Hepatocyte (in vitro differentiated cells): Measurements from ENCODE around the gene SRRM3. TPM values are rescaled to one million over a fixed set of nuclear protein-coding genes. Genes with fewer than 3 reads are reported as not detected.

Source experiments
- DNase-seq: peaks from one replicate; pipeline ENCODE4 v3.0.0-alpha.2; 2016; ENCODE audit warnings: low spot score
- H2AFZ ChIP-seq: fragments of 200-600 bp; sonication (generic); 2 replicates; pipeline ENCODE4 v1.6.0; 2016; ENCODE audit warnings: antibody characterized with exemption, mild to moderate bottlenecking
- H3K27ac ChIP-seq: fragments of 200-600 bp; sonication (generic); 2 replicates; pipeline ENCODE4 v1.5.1; 2016; ENCODE audit warnings: mild to moderate bottlenecking
- H3K27me3 ChIP-seq: fragments of 200-600 bp; sonication (generic); 2 replicates; pipeline ENCODE4 v1.6.1; 2016
- H3K36me3 ChIP-seq: fragments of 200-600 bp; sonication (generic); replicated peaks from 2 replicates; pipeline ENCODE4 v1.5.1; 2016; ENCODE audit warnings: low read depth; ENCODE audit not compliant: insufficient read depth
- H3K4me1 ChIP-seq: fragments of 200-600 bp; sonication (generic); 2 replicates; pipeline ENCODE4 v1.5.1; 2016; ENCODE audit warnings: mild to moderate bottlenecking, moderate library complexity; ENCODE audit not compliant: insufficient read depth
- H3K4me2 ChIP-seq: fragments of 200-600 bp; sonication (generic); 2 replicates; pipeline ENCODE4 v1.6.0; 2016
- H3K4me3 ChIP-seq: fragments of 200-600 bp; sonication (generic); 2 replicates; pipeline ENCODE4 v1.5.1; 2016; ENCODE audit warnings: mild to moderate bottlenecking
- H3K79me2 ChIP-seq: fragments of 200-600 bp; sonication (generic); 2 replicates; pipeline ENCODE4 v1.6.0; 2017; ENCODE audit warnings: mild to moderate bottlenecking
- H3K9me2 ChIP-seq: fragments of 200-600 bp; sonication (generic); replicated peaks from 2 replicates; pipeline ENCODE4 v1.6.0; 2017; ENCODE audit warnings: mild to moderate bottlenecking; ENCODE audit not compliant: insufficient read depth
- H3K9me3 ChIP-seq: fragments of 200-600 bp; sonication (generic); 2 replicates; pipeline ENCODE4 v1.5.1; 2016; ENCODE audit warnings: low read depth, mild to moderate bottlenecking
- H4K20me1 ChIP-seq: fragments of 200-600 bp; sonication (generic); 2 replicates; pipeline ENCODE4 v1.6.0; 2016; ENCODE audit warnings: mild to moderate bottlenecking; ENCODE audit not compliant: insufficient read depth, poor library complexity, severe bottlenecking
- EZH2 ChIP-seq: fragments of 200-600 bp; sonication (generic); IDR thresholded peaks from 2 replicates; pipeline ENCODE4 v1.6.1; 2016; ENCODE audit warnings: antibody characterized with exemption, mild to moderate bottlenecking, borderline replicate concordance
- EZH2phosphoT487 ChIP-seq: fragments of 200-600 bp; sonication (generic); IDR thresholded peaks from one replicate; pipeline ENCODE4 v1.6.1; 2018; ENCODE audit warnings: antibody characterized with exemption, mild to moderate bottlenecking, low read depth, moderate library complexity; ENCODE audit not compliant: unreplicated experiment, severe bottlenecking
- WGBS: methylation state at CpG from one replicate; pipeline ENCODE4 v1.1.6; 2016; ENCODE audit warnings: low lambda C conversion rate; ENCODE audit errors: missing lambda C conversion rate; 5-methylcytosine and 5-hydroxymethylcytosine counted together
- polyA plus RNA-seq: library from polyadenylated mRNA; unstranded; fragments of >200 nt; fragmentation: Nextera tagmentation; extraction: Ambion mirVana; gene quantifications from 2 replicates; pipeline ENCODE4 v1.2.1, GENCODE V29; 2016
- total RNA-seq: library from RNA; depleted of rRNA; stranded (reverse); fragments of >200 nt; gene quantifications from 2 replicates; pipeline ENCODE4 v1.2.3, GENCODE V29; 2014
- TF ChIP-seq, protein P1 (sequence below): fragments of 200-600 bp; sonication (generic); IDR thresholded peaks from 2 replicates; pipeline ENCODE4 v1.5.1; 2016; ENCODE audit warnings: antibody characterized with exemption, mild to moderate bottlenecking; ENCODE audit not compliant: poor library complexity

SRRM3 gene
- total and polyA plus RNA-seq, 2 experiments from 2014 or later = 1.5 to 2.3 TPM

DNA sequence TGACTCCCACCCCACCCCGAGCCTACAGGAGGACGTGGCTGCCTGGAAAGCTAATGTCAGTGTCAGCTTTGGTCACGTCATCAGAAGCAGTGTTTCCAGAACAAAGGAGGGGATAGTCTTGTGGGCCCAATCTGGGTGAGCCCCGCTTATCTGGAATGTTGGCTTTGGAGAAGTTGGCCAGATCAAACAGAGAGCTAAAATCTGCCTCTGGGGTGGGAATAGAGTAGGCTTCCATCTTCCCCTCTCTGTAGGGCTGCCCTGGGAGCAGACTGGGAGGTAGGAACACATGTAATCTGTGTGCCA, 32.5 kb downstream of the SRRM3 start:
- Histone ChIP-seq H4K20me1 (no peaks in the 10 kb centered on the region), H2AFZ (no peak overlapping the region), H3K27ac (no peak overlapping the region), H3K4me1 (no peaks in the 10 kb centered on the region), H3K79me2 (no peaks in the 10 kb centered on the region), H3K36me3 (no peaks in the 10 kb centered on the region), H3K9me3 (no peaks in the 10 kb centered on the region), H3K27me3 (peaks cover 18% of the 10 kb centered on the region), H3K9me2 (no peaks in the 10 kb centered on the region), H3K4me2 (no peak overlapping the region), H3K4me3 (no peak overlapping the region)
- TF ChIP-seq, protein P1, sequence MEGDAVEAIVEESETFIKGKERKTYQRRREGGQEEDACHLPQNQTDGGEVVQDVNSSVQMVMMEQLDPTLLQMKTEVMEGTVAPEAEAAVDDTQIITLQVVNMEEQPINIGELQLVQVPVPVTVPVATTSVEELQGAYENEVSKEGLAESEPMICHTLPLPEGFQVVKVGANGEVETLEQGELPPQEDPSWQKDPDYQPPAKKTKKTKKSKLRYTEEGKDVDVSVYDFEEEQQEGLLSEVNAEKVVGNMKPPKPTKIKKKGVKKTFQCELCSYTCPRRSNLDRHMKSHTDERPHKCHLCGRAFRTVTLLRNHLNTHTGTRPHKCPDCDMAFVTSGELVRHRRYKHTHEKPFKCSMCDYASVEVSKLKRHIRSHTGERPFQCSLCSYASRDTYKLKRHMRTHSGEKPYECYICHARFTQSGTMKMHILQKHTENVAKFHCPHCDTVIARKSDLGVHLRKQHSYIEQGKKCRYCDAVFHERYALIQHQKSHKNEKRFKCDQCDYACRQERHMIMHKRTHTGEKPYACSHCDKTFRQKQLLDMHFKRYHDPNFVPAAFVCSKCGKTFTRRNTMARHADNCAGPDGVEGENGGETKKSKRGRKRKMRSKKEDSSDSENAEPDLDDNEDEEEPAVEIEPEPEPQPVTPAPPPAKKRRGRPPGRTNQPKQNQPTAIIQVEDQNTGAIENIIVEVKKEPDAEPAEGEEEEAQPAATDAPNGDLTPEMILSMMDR = no peak
- no peak for TF ChIP-seq EZH2
- TF ChIP-seq EZH2phosphoT487 = no peak
- 79% methylated on average over 4 of the region's 4 CpGs for WGBS
- DNase-seq = no peak

DNA sequence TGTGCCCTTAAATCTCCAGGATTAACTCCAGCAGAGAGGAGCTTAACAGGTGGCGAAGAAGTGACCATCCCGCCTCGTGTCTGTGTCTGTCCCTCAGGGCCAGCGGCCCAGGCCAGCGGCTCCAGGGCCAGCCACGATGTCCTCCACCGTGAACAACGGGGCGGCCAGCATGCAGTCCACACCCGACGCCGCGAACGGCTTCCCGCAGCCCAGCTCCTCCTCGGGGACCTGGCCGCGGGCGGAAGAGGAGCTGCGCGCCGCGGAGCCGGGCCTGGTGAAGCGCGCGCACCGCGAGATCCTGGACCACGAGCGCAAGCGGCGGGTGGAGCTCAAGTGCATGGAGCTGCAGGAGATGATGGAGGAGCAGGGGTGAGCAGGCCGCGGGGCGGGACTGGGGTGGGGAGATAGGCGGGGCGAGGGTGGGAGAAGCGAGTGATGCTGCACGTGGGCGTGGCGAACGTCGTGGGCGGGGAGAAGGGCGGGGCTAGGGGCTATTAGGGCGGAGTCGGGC, 33.3 kb downstream of the SRRM3 start:
- Histone ChIP-seq H3K9me2 (no peaks in the 10 kb centered on the region), H3K4me2 (peak overlapping the region; percentile 86), H3K4me3 (no peak overlapping the region), H4K20me1 (no peaks in the 10 kb centered on the region), H3K36me3 (no peaks in the 10 kb centered on the region), H3K4me1 (no peaks in the 10 kb centered on the region), H3K9me3 (no peaks in the 10 kb centered on the region), H2AFZ (peak overlapping the region; percentile 55), H3K79me2 (no peaks in the 10 kb centered on the region), H3K27me3 (peaks cover 18% of the 10 kb centered on the region), H3K27ac (no peak overlapping the region)
- TF ChIP-seq EZH2 (no peak), EZH2phosphoT487 (no peak)
- TF ChIP-seq, protein P1 = no peak
- peak; percentile 90 for DNase-seq
- WGBS = 4% methylated on average over 27 of the region's 48 CpGs

DNA sequence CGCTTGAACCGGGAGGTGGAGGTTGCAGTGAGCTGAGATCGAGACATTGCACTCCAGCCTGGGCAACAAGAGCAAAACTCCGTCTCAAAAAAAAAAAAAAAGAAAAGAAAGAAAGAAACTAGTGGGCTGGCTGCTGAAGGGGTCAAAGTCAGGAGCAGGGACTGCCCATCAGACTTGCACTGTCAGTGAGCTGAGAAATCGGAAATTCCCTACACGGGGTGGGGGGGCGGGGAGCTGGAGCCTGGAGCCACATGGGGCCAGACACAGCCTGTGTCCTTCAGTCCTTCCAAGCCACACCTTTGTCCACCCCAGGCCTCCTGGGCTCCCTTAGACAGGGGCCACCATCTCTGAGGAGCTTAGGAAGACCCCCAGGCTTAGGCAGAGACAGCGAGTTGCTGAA, 34.5 kb downstream of the SRRM3 start:
- no peaks in the 10 kb centered on the region for H3K9me3 ChIP-seq
- WGBS = 82% methylated on average over 8 of the region's 8 CpGs
- no peaks in the 10 kb centered on the region for H4K20me1 ChIP-seq
- no peaks in the 10 kb centered on the region for H3K79me2 ChIP-seq
- DNase-seq = no peak
- no peak overlapping the region for H2AFZ ChIP-seq
- H3K4me2 ChIP-seq = no peak overlapping the region
- H3K27ac ChIP-seq = no peak overlapping the region
- H3K27me3 ChIP-seq = peaks cover 18% of the 10 kb centered on the region
- no peaks in the 10 kb centered on the region for H3K4me1 ChIP-seq
- no peaks in the 10 kb centered on the region for H3K9me2 ChIP-seq
- no peak overlapping the region for H3K4me3 ChIP-seq
- TF ChIP-seq, protein P1 = no peak
- no peak for TF ChIP-seq EZH2
- TF ChIP-seq EZH2phosphoT487 = no peak
- no peaks in the 10 kb centered on the region for H3K36me3 ChIP-seq

DNA sequence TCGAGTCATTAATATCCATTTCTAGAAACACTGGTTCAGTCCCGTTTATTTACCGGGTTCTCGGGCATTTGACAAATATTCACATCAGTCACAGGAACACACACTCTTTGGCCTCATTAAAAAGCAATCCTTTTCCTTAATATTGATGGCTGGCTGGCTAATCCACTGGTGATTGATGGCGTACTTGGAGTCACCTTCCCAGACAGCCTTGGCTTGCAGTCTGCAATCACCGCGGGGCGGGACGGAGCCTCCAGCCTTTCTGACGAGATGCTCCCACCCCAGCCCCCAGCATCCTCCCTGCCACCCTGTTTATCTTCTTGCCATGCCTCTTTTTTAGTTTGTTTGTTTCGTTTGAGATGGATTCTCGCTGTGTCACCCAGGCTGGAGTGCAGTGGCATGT, 36.6 kb downstream of the SRRM3 start:
- H3K27ac ChIP-seq = no peak overlapping the region
- no peak for TF ChIP-seq EZH2
- TF ChIP-seq, protein P1 = no peak
- no peak for TF ChIP-seq EZH2phosphoT487
- no peak for DNase-seq
- H3K9me3 ChIP-seq = no peaks in the 10 kb centered on the region
- no peak overlapping the region for H3K4me2 ChIP-seq
- H3K36me3 ChIP-seq = no peaks in the 10 kb centered on the region
- no peaks in the 10 kb centered on the region for H3K79me2 ChIP-seq
- H3K4me1 ChIP-seq = no peaks in the 10 kb centered on the region
- no peak overlapping the region for H2AFZ ChIP-seq
- no peaks in the 10 kb centered on the region for H4K20me1 ChIP-seq
- 61% methylated on average over 12 of the region's 12 CpGs for WGBS
- no peaks in the 10 kb centered on the region for H3K27me3 ChIP-seq
- no peaks in the 10 kb centered on the region for H3K9me2 ChIP-seq
- H3K4me3 ChIP-seq = no peak overlapping the region
